ENCODE data around the gene TNS3. TPM values are rescaled to one million over a fixed set of nuclear protein-coding genes. Genes with fewer than 3 reads are reported as not detected.
"Not testable (repeated sequence)": the region's sequence is repeated elsewhere in the genome, so short reads cannot be mapped to it uniquely, and the experiment has no call there.

Gene TNS3
- total RNA-seq, 1 donor from 2014 or later: 5.7 TPM

DNA sequence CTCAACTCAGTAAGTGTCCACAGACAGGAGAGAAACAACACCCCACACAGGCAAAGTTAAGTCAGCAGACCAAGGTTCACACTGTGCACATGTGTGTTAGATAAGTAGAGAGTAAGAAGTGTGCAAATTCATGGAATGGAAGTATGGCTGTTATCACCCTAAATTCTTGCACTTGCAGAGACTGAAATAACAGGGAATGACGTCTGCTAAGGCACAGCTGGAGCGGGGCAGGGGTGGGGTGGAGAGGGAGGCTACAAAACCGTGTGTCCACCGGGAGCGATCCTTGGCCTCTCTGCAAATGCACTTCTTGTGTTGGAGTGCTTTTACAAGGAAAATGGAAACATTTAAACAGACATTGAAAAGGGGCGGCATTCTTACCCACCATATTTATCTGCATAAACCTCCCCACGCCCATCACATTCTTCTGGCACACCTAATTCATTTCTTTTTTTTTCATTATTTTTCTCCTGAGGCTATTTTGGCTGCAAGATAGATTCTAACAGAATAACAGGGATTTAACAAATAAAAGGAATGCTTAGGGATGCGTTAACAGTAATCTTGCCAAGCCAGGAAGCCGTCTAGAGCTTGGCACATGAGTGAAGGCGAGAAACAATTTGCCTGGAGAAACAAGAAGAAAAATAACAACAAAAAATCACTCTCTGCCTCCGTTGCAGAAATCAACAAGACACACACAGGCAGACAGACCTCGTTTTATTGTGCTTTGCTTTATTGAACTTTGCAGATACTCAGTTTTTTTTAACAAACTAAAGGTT, 30.1 kb downstream of the TNS3 start:
- DNase-seq: no peak
- no peaks in the 10 kb centered on the region for H3K9me3 Mint-ChIP-seq
- no peaks in the 10 kb centered on the region for H3K36me3 Mint-ChIP-seq (ENCODE audit: low read depth)
- H3K27ac Mint-ChIP-seq: no peak overlapping the region
- H3K27me3 Mint-ChIP-seq: no peaks in the 10 kb centered on the region
- intact Hi-C loops (cut with micrococcal nuclease): no loop called here
- H3K4me3 Mint-ChIP-seq: no peak overlapping the region
- H3K4me1 Mint-ChIP-seq: no peaks in the 10 kb centered on the region

DNA sequence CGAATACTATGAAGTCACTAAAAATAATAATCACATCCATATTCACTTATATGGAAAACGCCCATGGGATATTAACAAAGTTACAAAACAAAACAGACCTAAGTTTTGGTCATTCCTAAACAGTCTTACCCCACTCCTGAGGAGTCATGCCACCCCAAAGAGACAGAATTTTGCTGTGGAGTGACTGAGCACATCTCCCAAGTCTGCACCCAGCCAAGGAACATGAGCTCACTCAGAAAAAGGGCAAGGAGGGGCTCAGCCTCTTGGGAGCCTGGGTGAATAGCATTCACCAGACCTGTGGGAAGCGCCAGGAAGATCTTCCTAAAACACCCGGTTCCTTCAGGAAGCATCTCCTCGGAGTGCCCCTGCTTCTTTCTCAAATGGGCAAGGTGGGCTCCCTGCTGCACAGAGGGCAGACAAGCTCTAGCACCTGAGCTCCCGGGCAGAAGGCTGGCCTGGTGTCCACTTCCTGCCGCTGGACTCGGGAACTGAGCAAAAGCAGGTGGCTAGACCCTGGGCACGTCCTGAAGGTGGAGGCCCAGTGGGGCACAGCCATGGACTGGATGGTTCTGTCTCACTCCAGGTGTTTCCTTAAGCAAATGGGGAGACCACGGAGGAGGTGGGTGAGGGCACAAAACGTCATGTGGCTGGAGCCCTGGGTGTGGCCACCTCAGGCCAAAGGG, 31.0 kb downstream of the TNS3 start:
- no peak for DNase-seq
- H3K27ac Mint-ChIP-seq: no peak overlapping the region
- no peaks in the 10 kb centered on the region for H3K4me1 Mint-ChIP-seq
- no peak overlapping the region for H3K4me3 Mint-ChIP-seq
- H3K9me3 Mint-ChIP-seq: no peaks in the 10 kb centered on the region
- H3K36me3 Mint-ChIP-seq (ENCODE audit: low read depth): no peaks in the 10 kb centered on the region
- H3K27me3 Mint-ChIP-seq: no peaks in the 10 kb centered on the region
- intact Hi-C loops (cut with micrococcal nuclease): no loop called here

DNA sequence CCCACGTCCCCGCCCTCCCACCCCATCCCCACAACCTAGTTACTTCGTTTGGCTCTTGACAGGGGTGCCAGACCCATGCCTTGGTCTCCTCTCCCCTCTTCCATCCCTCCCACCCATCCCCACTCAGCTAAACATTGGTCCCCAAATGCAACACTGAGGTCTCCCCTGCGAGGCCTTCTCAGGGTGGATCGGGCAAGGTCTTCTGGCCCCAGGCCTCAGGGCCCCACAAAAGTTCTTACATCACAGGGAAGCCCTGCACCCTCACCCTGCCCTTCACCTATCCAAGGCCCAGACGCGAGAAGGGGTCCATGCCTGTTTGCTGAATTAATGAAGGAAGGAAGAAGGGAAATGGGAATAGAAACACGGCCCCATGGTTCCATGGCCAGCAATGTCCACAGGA, 32.0 kb downstream of the TNS3 start:
- H3K4me1 Mint-ChIP-seq: no peaks in the 10 kb centered on the region
- no peaks in the 10 kb centered on the region for H3K36me3 Mint-ChIP-seq (ENCODE audit: low read depth)
- H3K27ac Mint-ChIP-seq: no peak overlapping the region
- H3K4me3 Mint-ChIP-seq: no peak overlapping the region
- no peaks in the 10 kb centered on the region for H3K27me3 Mint-ChIP-seq
- no peaks in the 10 kb centered on the region for H3K9me3 Mint-ChIP-seq
- DNase-seq: no peak
- intact Hi-C loops (cut with micrococcal nuclease): no loop called here

DNA sequence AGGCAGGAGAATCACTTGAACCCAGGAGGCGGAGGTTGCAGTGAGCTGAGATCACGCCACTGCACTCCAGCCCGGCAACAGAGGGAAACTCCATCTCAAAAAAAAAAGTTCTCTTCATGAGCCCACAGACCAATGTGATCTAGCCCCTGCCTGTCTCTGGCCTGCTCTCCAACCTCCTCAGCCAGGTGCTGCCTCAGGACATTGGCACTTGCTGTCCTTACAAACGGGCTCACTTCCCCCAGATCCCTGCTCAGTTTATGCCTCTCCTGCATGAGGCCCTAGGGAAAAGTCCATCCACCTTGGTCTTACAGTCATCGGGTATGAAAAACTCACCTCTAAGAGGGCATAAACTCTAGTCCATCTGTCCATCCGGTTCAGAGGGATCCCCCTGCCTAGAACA, 32.5 kb downstream of the TNS3 start:
- DNase-seq: no peak
- Mint-ChIP-seq H3K4me3 (no peak overlapping the region), H3K9me3 (no peaks in the 10 kb centered on the region), H3K36me3 (ENCODE audit: low read depth) (no peaks in the 10 kb centered on the region), H3K4me1 (no peaks in the 10 kb centered on the region), H3K27ac (no peak overlapping the region), H3K27me3 (no peaks in the 10 kb centered on the region)
- intact Hi-C loops (cut with micrococcal nuclease): no loop called here

DNA sequence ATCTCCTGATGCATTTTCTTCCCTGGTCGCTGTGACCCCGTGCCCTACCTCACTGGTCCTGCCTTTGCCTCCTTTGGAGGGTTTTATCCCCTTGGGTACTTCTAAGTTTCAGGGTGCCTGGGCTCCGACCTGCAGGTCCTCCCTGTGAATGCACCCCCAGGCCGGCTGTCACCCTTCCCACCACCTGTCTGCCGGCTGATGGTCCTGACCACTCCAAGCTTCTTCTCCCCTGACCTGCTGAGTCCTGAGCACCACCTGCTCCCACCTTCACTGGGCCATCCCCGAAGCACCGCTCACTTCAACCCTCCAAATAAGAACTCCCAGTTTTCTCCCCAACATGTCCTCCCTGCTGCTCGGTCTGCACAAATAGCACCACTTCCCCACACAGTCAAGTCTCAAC, 33.4 kb downstream of the TNS3 start:
- H3K4me1 Mint-ChIP-seq: no peaks in the 10 kb centered on the region
- intact Hi-C loops (cut with micrococcal nuclease): no loop called here
- H3K27me3 Mint-ChIP-seq: no peaks in the 10 kb centered on the region
- H3K27ac Mint-ChIP-seq: no peak overlapping the region
- DNase-seq: no peak
- H3K4me3 Mint-ChIP-seq: no peak overlapping the region
- no peaks in the 10 kb centered on the region for H3K9me3 Mint-ChIP-seq
- H3K36me3 Mint-ChIP-seq (ENCODE audit: low read depth): no peaks in the 10 kb centered on the region

DNA sequence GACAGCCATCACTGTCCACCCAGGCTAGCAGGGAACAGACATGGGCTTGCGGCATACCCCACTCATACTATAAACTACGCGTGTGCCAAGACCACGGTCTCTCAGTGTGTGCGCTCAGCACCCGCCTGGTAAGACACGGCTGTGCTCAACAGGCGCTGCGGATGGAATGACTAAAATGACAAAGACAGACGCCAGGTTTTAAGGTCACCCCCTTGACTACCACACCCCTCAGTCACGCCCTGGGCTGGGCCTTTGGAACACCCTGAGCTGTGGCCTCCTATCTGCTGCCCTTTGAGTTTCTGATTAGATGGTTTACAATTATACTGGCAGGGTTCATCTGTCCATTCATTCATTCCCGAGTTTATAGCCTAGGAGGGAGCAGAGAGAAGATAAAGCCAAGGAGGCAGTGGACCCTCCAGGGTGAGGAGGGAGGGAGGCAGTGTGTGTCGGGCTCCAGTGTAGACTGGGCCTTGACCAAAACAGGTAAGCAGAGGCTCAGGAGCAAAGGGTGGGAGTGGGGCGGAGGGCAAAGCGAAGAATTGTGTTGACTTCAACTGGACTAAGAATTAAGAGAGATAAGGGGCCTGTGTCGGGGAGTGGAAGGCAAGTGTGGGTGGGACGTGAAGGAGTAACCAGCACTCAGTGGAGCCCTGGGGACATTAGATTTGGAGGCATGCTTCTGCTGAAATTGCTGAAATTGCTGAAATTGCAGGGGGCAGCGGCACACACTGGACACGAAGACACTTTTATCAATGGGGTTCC, 35.0 kb downstream of the TNS3 start:
- H3K4me3 Mint-ChIP-seq: no peak overlapping the region
- H3K27ac Mint-ChIP-seq: no peak overlapping the region
- intact Hi-C loops (cut with micrococcal nuclease): no loop called here
- H3K27me3 Mint-ChIP-seq: no peaks in the 10 kb centered on the region
- H3K36me3 Mint-ChIP-seq (ENCODE audit: low read depth): no peaks in the 10 kb centered on the region
- H3K4me1 Mint-ChIP-seq: no peaks in the 10 kb centered on the region
- H3K9me3 Mint-ChIP-seq: no peaks in the 10 kb centered on the region
- DNase-seq: no peak

DNA sequence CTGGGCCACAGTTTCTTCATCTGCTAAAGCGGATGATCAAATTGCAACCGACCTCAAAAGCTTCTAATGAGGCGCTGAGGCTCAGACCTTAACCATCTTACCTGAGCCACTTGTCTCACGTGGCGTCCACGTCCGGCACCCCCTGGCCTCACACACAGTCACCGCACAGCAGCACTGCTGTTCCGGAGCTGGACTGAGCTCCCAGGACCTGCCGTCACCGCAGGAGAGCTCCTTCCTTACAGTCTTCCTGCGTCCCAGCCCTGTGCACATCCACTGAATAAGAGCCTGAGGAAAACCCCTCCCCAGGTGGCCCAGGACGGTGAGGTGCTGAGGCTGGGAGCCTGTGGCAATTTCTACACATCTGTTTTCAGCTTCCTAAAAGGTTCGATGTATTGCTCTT, 35.7 kb downstream of the TNS3 start:
- H3K27me3 Mint-ChIP-seq: no peaks in the 10 kb centered on the region
- no peaks in the 10 kb centered on the region for H3K36me3 Mint-ChIP-seq (ENCODE audit: low read depth)
- H3K27ac Mint-ChIP-seq: no peak overlapping the region
- H3K4me3 Mint-ChIP-seq: no peak overlapping the region
- DNase-seq: no peak
- no peaks in the 10 kb centered on the region for H3K9me3 Mint-ChIP-seq
- intact Hi-C loops (cut with micrococcal nuclease): no loop called here
- no peaks in the 10 kb centered on the region for H3K4me1 Mint-ChIP-seq

DNA sequence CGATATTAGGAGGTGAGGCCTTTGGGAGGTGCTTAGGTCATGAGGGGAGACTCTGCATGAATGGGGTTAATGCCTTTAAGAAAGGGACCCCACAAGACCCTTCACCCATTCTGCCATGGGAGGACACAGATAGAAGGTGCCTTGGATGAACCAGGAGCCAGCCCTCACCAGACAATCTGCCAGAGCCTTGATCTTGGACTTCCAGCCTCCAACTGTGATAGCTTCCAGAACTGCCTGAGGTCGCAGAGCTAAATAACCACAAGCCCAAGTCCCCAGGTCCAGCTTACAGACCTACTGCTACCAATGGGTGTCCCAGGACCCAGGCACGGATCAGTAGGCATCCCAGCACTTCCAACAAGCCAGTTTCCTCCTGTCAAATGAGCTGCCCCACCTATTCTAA, 37.5 kb downstream of the TNS3 start:
- no peak for DNase-seq
- no peak overlapping the region for H3K4me3 Mint-ChIP-seq
- H3K27me3 Mint-ChIP-seq: no peaks in the 10 kb centered on the region
- H3K36me3 Mint-ChIP-seq (ENCODE audit: low read depth): no peaks in the 10 kb centered on the region
- no peak overlapping the region for H3K27ac Mint-ChIP-seq
- H3K4me1 Mint-ChIP-seq: no peaks in the 10 kb centered on the region
- intact Hi-C loops (cut with micrococcal nuclease): no loop called here
- no peaks in the 10 kb centered on the region for H3K9me3 Mint-ChIP-seq

DNA sequence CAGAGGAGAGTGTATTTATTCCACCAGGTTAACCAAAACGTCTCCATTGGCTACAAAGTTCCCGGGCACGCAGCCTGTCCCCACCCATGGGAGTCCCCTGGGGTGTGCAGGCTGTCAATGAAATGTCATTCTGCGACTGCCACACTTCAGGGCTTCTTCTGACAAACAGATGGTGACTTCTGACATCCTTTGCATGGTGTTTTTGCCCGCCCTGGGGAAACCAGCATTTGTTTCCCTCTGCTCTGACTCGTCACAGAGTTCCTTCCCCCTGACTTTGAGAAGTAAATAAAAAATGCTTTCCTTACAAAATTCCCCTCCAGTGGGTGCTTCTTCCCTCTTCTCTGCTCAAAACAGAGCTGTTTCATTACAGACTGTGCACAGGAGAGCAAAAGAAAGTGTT, 38.2 kb downstream of the TNS3 start:
- H3K36me3 Mint-ChIP-seq (ENCODE audit: low read depth): no peaks in the 10 kb centered on the region
- H3K27me3 Mint-ChIP-seq: peaks cover under 1% of the 10 kb centered on the region
- intact Hi-C loops (cut with micrococcal nuclease): no loop called here
- DNase-seq: no peak
- H3K4me3 Mint-ChIP-seq: no peak overlapping the region
- H3K9me3 Mint-ChIP-seq: no peaks in the 10 kb centered on the region
- no peak overlapping the region for H3K27ac Mint-ChIP-seq
- no peaks in the 10 kb centered on the region for H3K4me1 Mint-ChIP-seq

DNA sequence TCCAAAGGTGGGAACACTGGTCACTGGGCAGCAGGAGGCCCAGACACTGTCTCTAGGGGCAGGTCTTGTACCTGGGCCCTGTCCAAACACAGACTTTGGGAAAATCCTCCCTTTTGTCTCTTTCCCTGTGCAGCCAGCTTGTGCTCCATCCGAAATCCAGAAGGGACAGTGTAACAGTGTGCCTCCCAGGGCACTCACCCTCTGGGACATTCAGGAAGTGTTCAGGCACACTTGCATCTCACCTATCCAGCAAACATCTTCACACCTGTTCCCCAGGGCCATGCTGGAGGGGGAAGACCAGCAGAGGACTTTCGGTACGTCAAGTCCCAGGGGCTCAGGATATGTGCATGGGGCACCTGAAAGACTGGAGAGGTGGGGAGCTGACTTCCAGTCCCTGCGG, 38.9 kb downstream of the TNS3 start:
- intact Hi-C loops (cut with micrococcal nuclease): no loop called here
- Mint-ChIP-seq H3K27me3 (peaks cover 6% of the 10 kb centered on the region), H3K36me3 (ENCODE audit: low read depth) (no peaks in the 10 kb centered on the region), H3K27ac (no peak overlapping the region), H3K4me3 (no peak overlapping the region), H3K9me3 (no peaks in the 10 kb centered on the region), H3K4me1 (no peaks in the 10 kb centered on the region)
- no peak for DNase-seq

DNA sequence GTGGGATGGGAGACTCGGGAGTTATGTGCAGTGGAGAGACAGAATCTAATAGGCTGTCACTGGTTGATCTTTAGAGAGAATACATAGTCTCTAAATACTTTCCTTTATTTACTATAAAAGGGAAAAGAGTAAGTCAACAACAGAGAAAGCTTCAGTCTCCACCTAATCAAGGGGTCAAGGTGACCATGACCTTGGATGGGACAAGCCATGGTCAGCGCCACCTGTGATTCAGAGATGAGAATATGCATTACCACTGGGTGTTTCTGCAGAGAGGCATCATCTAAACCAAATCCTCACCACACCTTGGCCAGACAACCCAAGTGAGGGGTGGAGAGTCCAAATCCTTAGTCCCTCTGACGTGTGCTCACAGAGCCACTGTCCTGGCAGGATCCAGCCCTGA, 39.9 kb downstream of the TNS3 start:
- H3K27ac Mint-ChIP-seq: no peak overlapping the region
- DNase-seq: no peak
- intact Hi-C loops (cut with micrococcal nuclease): no loop called here
- H3K4me3 Mint-ChIP-seq: no peak overlapping the region
- peaks cover 11% of the 10 kb centered on the region for H3K27me3 Mint-ChIP-seq
- no peaks in the 10 kb centered on the region for H3K36me3 Mint-ChIP-seq (ENCODE audit: low read depth)
- H3K9me3 Mint-ChIP-seq: no peaks in the 10 kb centered on the region
- no peaks in the 10 kb centered on the region for H3K4me1 Mint-ChIP-seq

DNA sequence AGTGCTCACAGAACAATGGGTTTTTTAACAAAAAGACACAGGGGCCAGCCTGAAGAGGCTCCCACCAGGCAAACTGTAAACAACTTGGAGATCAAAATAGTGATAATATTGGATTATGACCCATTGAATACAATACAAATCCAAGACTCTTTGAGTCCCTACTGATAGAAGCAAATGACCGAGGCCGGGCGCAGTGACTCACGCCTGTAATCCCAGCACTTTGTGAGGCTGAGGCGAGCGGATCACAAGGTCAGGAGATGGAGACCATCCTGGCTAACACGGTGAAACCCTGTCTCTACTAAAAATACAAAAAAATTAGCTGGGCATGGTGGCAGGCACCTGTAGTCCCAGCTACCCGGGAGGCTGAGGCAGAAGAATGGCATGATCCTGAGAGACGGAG, 40.4 kb downstream of the TNS3 start:
- not testable (repeated sequence) for H3K9me3 Mint-ChIP-seq, H3K27ac Mint-ChIP-seq

DNA sequence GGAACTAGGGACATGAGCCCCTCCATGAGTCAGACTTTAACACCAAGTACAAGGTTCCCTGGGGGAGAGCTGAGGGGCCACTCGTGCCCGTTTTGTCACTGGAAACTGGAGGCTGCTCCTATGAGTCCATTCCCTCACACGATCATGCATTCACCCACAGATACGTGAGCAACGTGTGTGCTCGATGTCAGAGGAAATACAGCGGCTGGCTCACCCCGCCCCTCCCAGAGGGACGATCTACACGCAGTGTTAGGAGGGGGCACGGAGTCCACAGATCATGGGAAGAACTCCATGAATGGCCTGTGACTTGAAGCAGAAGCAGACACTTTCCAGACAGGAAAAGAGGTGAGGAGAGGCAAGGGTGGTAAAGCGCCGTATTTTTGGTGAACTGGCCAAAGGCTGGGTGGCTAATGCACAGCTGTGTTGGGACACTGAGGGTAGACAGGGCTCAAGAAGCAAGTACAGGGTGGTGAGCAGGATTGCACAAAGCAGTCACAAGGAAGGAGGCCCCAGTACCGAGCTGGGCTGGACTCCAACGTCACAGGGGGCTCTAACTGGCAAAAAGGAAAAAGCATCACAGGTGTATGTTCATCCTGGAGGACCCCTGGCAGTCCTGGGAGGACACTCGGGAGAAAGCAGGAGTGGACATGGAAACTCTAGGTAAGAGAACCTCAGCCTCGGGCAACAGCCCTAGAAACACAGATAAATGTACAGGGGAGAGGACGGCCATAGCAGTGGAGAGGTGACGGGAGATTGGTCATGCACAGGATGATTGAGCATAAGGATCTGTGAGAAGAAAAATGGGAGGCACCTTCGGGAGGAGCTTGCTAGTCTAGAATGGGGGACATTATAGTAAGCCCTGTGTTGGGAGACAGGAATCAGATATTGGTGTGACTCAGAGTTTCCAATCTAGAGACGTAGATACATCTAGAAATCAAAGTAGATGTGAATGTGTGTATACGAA, 41.2 kb downstream of the TNS3 start:
- DNase-seq: no peak
- Mint-ChIP-seq H3K4me3 (no peak overlapping the region), H3K9me3 (no peaks in the 10 kb centered on the region), H3K27ac (no peak overlapping the region), H3K27me3 (peaks cover 14% of the 10 kb centered on the region), H3K36me3 (ENCODE audit: low read depth) (no peaks in the 10 kb centered on the region), H3K4me1 (no peaks in the 10 kb centered on the region)
- intact Hi-C loops (cut with micrococcal nuclease): no loop called here

More for the DNA sequence above, 40.4 kb downstream of the TNS3 start:
- intact Hi-C loops (cut with micrococcal nuclease); H3K4me1 Mint-ChIP-seq; H3K4me3 Mint-ChIP-seq; H3K36me3 Mint-ChIP-seq (ENCODE audit: low read depth); DNase-seq: not testable (repeated sequence)
- peaks cover 11% of the 10 kb centered on the region for H3K27me3 Mint-ChIP-seq
